ENCODE data around the gene HBS1L. TPM values are rescaled to one million over a fixed set of nuclear protein-coding genes. Genes with fewer than 3 reads are reported as not detected.

The HBS1L gene
- polyA plus RNA-seq, 1 of the 3 experiments (the other 2 are of a cell fraction): 19.0 TPM

GRCh38 chr6:134964451-134965203 is 90.0 kb downstream of the HBS1L start:
- Histone ChIP-seq H3K4me3 (ENCODE audit: low read depth in 2 of 2, low read length in 1 of 2) (no peak overlapping the region), H3K27ac (ENCODE audit: low read depth in 2 of 2, low read length in 1 of 2) (no peak overlapping the region), H4K20me1 (ENCODE audit: insufficient read depth) (no peaks in the 10 kb centered on the region), H3K4me2 (no peak overlapping the region), H3K9ac (no peak overlapping the region), H3K27me3 (ENCODE audit: insufficient read depth) (no peaks in the 10 kb centered on the region), H3K9me3 (peaks cover 11% of the 10 kb centered on the region; the same call in 1 of the 2 replicates), H3K36me3 (replicated peaks in 1 of 2; ENCODE audit: control insufficient read depth in 1 of 2, insufficient read depth in 2 of 2, low read length in 1 of 2) (peaks cover 37 to 62% of the 10 kb centered on the region in 2 experiments), H2AFZ (ENCODE audit: low read depth) (no peak overlapping the region), H3K79me2 (ENCODE audit: insufficient read depth) (no peaks in the 10 kb centered on the region), H3K4me1 (ENCODE audit: control insufficient read depth in 1 of 2, insufficient read depth in 2 of 2, low read depth in 1 of 2, low read length in 1 of 2) (peaks cover 0 to 6% of the 10 kb centered on the region in 2 experiments; a peak in 1 of 4 replicates), H3F3A (replicated peaks; ENCODE audit: insufficient read depth) (no peaks in the 10 kb centered on the region), H3K9me2 (no peaks in the 10 kb centered on the region)
- CTCF ChIA-PET: interaction anchor here (1.3 kb wide), 1 partner anchor 24 kb away, joined by 3 read pairs; no protein-coding TSS in a partner anchor
- POLR2A ChIA-PET: no interaction called here
- WGBS (ENCODE audit: low lambda C conversion rate): 5% methylated on average over 1 of the region's 1 CpG
- no peak for TF ChIP-seq YY1 (IDR thresholded peaks at IDR 0.05; ENCODE audit: low read depth)
- TF ChIP-seq RFX5 (IDR thresholded peaks at IDR 0.05; ENCODE audit: low read length): no peak
- TF ChIP-seq, protein P1, sequence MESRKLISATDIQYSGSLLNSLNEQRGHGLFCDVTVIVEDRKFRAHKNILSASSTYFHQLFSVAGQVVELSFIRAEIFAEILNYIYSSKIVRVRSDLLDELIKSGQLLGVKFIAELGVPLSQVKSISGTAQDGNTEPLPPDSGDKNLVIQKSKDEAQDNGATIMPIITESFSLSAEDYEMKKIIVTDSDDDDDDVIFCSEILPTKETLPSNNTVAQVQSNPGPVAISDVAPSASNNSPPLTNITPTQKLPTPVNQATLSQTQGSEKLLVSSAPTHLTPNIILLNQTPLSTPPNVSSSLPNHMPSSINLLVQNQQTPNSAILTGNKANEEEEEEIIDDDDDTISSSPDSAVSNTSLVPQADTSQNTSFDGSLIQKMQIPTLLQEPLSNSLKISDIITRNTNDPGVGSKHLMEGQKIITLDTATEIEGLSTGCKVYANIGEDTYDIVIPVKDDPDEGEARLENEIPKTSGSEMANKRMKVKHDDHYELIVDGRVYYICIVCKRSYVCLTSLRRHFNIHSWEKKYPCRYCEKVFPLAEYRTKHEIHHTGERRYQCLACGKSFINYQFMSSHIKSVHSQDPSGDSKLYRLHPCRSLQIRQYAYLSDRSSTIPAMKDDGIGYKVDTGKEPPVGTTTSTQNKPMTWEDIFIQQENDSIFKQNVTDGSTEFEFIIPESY (IDR thresholded peaks at IDR 0.05; ENCODE audit: borderline replicate concordance, low read depth): no peak
- TF ChIP-seq JUND (IDR thresholded peaks at IDR 0.05): 0 out of 2 replicates have a peak, but pooled peaks have one; percentile 7
- TF ChIP-seq, protein P2, sequence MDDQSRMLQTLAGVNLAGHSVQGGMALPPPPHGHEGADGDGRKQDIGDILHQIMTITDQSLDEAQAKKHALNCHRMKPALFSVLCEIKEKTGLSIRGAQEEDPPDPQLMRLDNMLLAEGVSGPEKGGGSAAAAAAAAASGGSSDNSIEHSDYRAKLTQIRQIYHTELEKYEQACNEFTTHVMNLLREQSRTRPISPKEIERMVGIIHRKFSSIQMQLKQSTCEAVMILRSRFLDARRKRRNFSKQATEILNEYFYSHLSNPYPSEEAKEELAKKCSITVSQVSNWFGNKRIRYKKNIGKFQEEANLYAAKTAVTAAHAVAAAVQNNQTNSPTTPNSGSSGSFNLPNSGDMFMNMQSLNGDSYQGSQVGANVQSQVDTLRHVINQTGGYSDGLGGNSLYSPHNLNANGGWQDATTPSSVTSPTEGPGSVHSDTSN (IDR thresholded peaks at IDR 0.05): peak; percentile 55
- TF ChIP-seq EP300 (IDR thresholded peaks at IDR 0.05; ENCODE audit: borderline replicate concordance in 1 of 2, low read depth in 1 of 2, low read length in 1 of 2): peak in 1 of 2 experiments; percentile 29; a peak in 1 of 4 replicates
- no peak for TF ChIP-seq CHD2 (IDR thresholded peaks at IDR 0.05; ENCODE audit: low read length, partially characterized antibody)
- TF ChIP-seq FOXM1 (IDR thresholded peaks at IDR 0.05; ENCODE audit: low read depth): no peak
- no peak for TF ChIP-seq ELF1 (IDR thresholded peaks at IDR 0.05)
- no peak for DNase-seq

- no peaks in the 10 kb centered on the region for H3K27me3 ChIP-seq (ENCODE audit: insufficient read depth)
These were observed 92.2 kb downstream of the HBS1L start for GRCh38 chr6:134962421-134962820.

More at GRCh38 chr6:134962421-134962820, 92.2 kb downstream of the HBS1L start:
- POLR2A ChIA-PET: no interaction called here
- no peak for TF ChIP-seq FOXJ3 (CRISPR knock-in tag; IDR thresholded peaks at IDR 0.05)
- no peak for TF ChIP-seq RCOR1 (IDR thresholded peaks at IDR 0.05; ENCODE audit: low read length)
- TF ChIP-seq JUND (IDR thresholded peaks at IDR 0.05): no peak
- TF ChIP-seq YY1 (IDR thresholded peaks at IDR 0.05; ENCODE audit: low read depth): no peak
- TF ChIP-seq SMC3 (IDR thresholded peaks at IDR 0.05; ENCODE audit: low read depth, low read length): no peak
- peaks cover 18% of the 10 kb centered on the region; the same call in 1 of the 2 replicates for H3K9me3 ChIP-seq
- DNase-seq: no peak
- H3K9ac ChIP-seq: no peak overlapping the region
- no peaks in the 10 kb centered on the region for H3K9me2 ChIP-seq
- peaks cover 0 to 6% of the 10 kb centered on the region in 2 experiments; a peak in 1 of 4 replicates for H3K4me1 ChIP-seq (ENCODE audit: control insufficient read depth in 1 of 2, insufficient read depth in 2 of 2, low read depth in 1 of 2, low read length in 1 of 2)
- no peaks in the 10 kb centered on the region for H4K20me1 ChIP-seq (ENCODE audit: insufficient read depth)
- peaks cover 44 to 80% of the 10 kb centered on the region in 2 experiments for H3K36me3 ChIP-seq (replicated peaks in 1 of 2; ENCODE audit: control insufficient read depth in 1 of 2, insufficient read depth in 2 of 2, low read length in 1 of 2)
- no peak overlapping the region for H3K27ac ChIP-seq (ENCODE audit: low read depth in 2 of 2, low read length in 1 of 2)
- no peak overlapping the region for H3K4me3 ChIP-seq (ENCODE audit: low read depth in 2 of 2, low read length in 1 of 2)
- no peak overlapping the region for H3K4me2 ChIP-seq
- H3K79me2 ChIP-seq (ENCODE audit: insufficient read depth): no peaks in the 10 kb centered on the region
- H3F3A ChIP-seq (replicated peaks; ENCODE audit: insufficient read depth): no peaks in the 10 kb centered on the region
- H2AFZ ChIP-seq (ENCODE audit: low read depth): no peak overlapping the region
- CTCF ChIA-PET: no interaction called here
